GM23338 (cell line): ENCODE measurements around the gene TTC23. TPM values are rescaled to one million over a fixed set of nuclear protein-coding genes. Genes with fewer than 3 reads are reported as not detected.

Experiments used
- ATAC-seq: fragments of 200-7000 bp; cut with Tn5 transposase; 3 replicates; pipeline ENCODE4 v1.9.1; 2020
- DNase-seq: peaks from one replicate; pipeline ENCODE4 v3.0.0-alpha.2; 2015; ENCODE audit warnings: low spot score
- H2AFZ ChIP-seq: fragments of 200-600 bp; sonication (generic); 2 replicates; pipeline ENCODE4 v1.8.0; 2016; ENCODE audit warnings: antibody characterized with exemption, mild to moderate bottlenecking, moderate library complexity
- H3F3A ChIP-seq: fragments of 200-600 bp; sonication (generic); replicated peaks from 2 replicates; pipeline ENCODE4 v1.8.0; 2017; ENCODE audit warnings: antibody characterized with exemption, mixed run types, low read depth
- H3K27ac ChIP-seq: fragments of 200-600 bp; sonication (generic); 2 replicates; pipeline ENCODE4 v1.6.1; 2016; ENCODE audit warnings: low read depth
- H3K27me3 ChIP-seq: fragments of 200-600 bp; sonication (generic); 2 replicates; pipeline ENCODE4 v1.8.0; 2016; ENCODE audit warnings: mild to moderate bottlenecking, mixed run types, moderate library complexity; ENCODE audit not compliant: insufficient read depth
- H3K36me3 ChIP-seq: fragments of 200-600 bp; sonication (generic); 2 replicates; pipeline ENCODE4 v1.8.0; 2016; ENCODE audit warnings: mild to moderate bottlenecking; ENCODE audit not compliant: insufficient read depth
- H3K4me1 ChIP-seq: fragments of 200-600 bp; sonication (generic); 2 replicates; pipeline ENCODE4 v1.8.0; 2016; ENCODE audit warnings: mild to moderate bottlenecking, moderate library complexity; ENCODE audit not compliant: insufficient read depth
- H3K4me2 ChIP-seq: fragments of 200-600 bp; sonication (generic); 2 replicates; pipeline ENCODE4 v1.7.1; 2017; ENCODE audit warnings: mixed run types
- H3K4me3 ChIP-seq: fragments of 200-600 bp; sonication (generic); 2 replicates; pipeline ENCODE4 v1.6.1; 2016; ENCODE audit warnings: mixed run types
- H3K79me2 ChIP-seq: fragments of 200-600 bp; sonication (generic); replicated peaks from 2 replicates; pipeline ENCODE4 v1.8.0; 2017; ENCODE audit warnings: mild to moderate bottlenecking; ENCODE audit not compliant: insufficient read depth
- H3K9me2 ChIP-seq: fragments of 200-600 bp; sonication (generic); 2 replicates; pipeline ENCODE4 v1.8.0; 2017; ENCODE audit not compliant: insufficient read depth
- H4K20me1 ChIP-seq: fragments of 200-600 bp; sonication (generic); replicated peaks from 2 replicates; pipeline ENCODE4 v1.8.0; 2017; ENCODE audit warnings: mild to moderate bottlenecking; ENCODE audit not compliant: insufficient read depth
- H3K27ac Mint-ChIP-seq: 2 replicates; pipeline ENCODE4 v1.8.0; 2020; ENCODE audit warnings: inconsistent platforms, mild to moderate bottlenecking, moderate library complexity, mixed read lengths
- H3K27me3 Mint-ChIP-seq: 3 replicates; pipeline ENCODE4 v1.8.0; 2022; ENCODE audit warnings: low read depth, mild to moderate bottlenecking, moderate library complexity, mixed read lengths, inconsistent platforms; ENCODE audit not compliant: insufficient read depth, poor library complexity
- H3K36me3 Mint-ChIP-seq: 3 replicates; pipeline ENCODE4 v1.8.0; 2021; ENCODE audit warnings: low read depth, mild to moderate bottlenecking, inconsistent platforms, moderate library complexity, mixed read lengths
- H3K4me1 Mint-ChIP-seq: 3 replicates; pipeline ENCODE4 v1.8.0; 2020; ENCODE audit warnings: mild to moderate bottlenecking, inconsistent platforms, mixed read lengths
- H3K4me3 Mint-ChIP-seq: 3 replicates; pipeline ENCODE4 v1.8.0; 2021; ENCODE audit warnings: moderate library complexity, mild to moderate bottlenecking, inconsistent platforms, mixed read lengths
- H3K9me3 Mint-ChIP-seq: 3 replicates; pipeline ENCODE4 v1.8.0; 2020; ENCODE audit warnings: moderate library complexity, mild to moderate bottlenecking, inconsistent platforms, mixed read lengths
- EZH2 ChIP-seq: fragments of 200-600 bp; sonication (generic); IDR thresholded peaks from one replicate; pipeline ENCODE4 v1.8.0; 2017; ENCODE audit warnings: antibody characterized with exemption, mild to moderate bottlenecking, low read depth; ENCODE audit not compliant: unreplicated experiment
- EZH2phosphoT487 ChIP-seq: fragments of 200-600 bp; sonication (generic); IDR thresholded peaks from one replicate; pipeline ENCODE4 v1.8.1; 2018; ENCODE audit warnings: antibody characterized with exemption; ENCODE audit not compliant: unreplicated experiment
- JUNB ChIP-seq: IDR thresholded peaks from one replicate; pipeline ENCODE4 v1.6.1; 2016; ENCODE audit warnings: antibody characterized with exemption; ENCODE audit not compliant: unreplicated experiment
- STAT1 ChIP-seq: IDR thresholded peaks from one replicate; pipeline ENCODE4 v1.6.1; 2016; ENCODE audit warnings: antibody characterized with exemption; ENCODE audit not compliant: unreplicated experiment
- ZNF114 ChIP-seq: fragments of 250-450 bp; sonication (Bioruptor Pico); IDR thresholded peaks from 2 replicates; pipeline ENCODE4 v1.5.0; 2020; ENCODE audit warnings: mild to moderate bottlenecking, moderate library complexity
- polyA plus RNA-seq: library from polyadenylated mRNA; unstranded; fragments of >200 nt; fragmentation: Nextera tagmentation; extraction: Ambion mirVana; gene quantifications from 2 replicates; pipeline ENCODE4 v1.2.1, GENCODE V29; 2016
- total RNA-seq: library from RNA; depleted of rRNA; stranded (reverse); fragments of >200 nt; shearing (Covaris generic); gene quantifications from 2 replicates; pipeline ENCODE4 v1.2.3, GENCODE V29; 2014
- TF ChIP-seq, protein P1 (sequence below): fragments of 250-450 bp; sonication (Bioruptor Pico); IDR thresholded peaks from 2 replicates; pipeline ENCODE4 v1.5.0; 2020; ENCODE audit warnings: mild to moderate bottlenecking, moderate library complexity
- TF ChIP-seq, protein P2 (sequence below): IDR thresholded peaks from one replicate; pipeline ENCODE4 v1.6.1; 2018; ENCODE audit warnings: antibody characterized with exemption; ENCODE audit not compliant: unreplicated experiment
- TF ChIP-seq, protein P3 (sequence below), 2 experiments: fragments of 200-600 bp in 1 of 2; sonication (generic) in 1 of 2; conservative IDR thresholded peaks; 2 replicates each; pipeline versions ENCODE4 v1.5.1 to v1.6.1; 2016 to 2017; ENCODE audit warnings: antibody characterized with exemption in 2 of 2, low read depth in 2 of 2, mild to moderate bottlenecking in 2 of 2, moderate library complexity in 1 of 2

TTC23 gene
- total and polyA plus RNA-seq, 2 experiments from 2014 or later = 6.3 to 25.2 TPM

DNA sequence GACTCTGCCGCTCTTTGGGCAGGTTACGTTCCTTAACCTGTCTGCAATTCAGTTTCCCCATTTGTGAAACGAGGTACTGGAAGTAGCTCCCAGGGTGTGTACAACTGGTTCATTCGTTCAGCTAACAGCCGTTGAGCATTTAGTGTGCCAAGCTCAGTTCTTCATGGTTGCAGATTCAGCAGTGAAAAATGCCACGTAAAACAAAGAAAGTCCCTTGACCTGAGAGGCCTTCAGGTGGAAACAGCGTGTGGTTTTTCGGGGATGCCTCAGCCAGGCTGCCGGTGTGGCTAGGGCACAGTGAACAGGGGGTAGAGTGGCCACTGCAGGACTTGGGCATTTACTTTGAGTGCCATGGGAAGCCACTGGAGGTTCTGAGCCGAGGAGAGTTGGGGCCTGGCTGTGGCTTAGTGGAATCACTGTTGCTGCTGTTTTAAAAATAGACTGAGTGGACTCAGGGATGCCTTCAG lies 139.8 kb downstream of the TTC23 start (continued):
- TF ChIP-seq, protein P1, sequence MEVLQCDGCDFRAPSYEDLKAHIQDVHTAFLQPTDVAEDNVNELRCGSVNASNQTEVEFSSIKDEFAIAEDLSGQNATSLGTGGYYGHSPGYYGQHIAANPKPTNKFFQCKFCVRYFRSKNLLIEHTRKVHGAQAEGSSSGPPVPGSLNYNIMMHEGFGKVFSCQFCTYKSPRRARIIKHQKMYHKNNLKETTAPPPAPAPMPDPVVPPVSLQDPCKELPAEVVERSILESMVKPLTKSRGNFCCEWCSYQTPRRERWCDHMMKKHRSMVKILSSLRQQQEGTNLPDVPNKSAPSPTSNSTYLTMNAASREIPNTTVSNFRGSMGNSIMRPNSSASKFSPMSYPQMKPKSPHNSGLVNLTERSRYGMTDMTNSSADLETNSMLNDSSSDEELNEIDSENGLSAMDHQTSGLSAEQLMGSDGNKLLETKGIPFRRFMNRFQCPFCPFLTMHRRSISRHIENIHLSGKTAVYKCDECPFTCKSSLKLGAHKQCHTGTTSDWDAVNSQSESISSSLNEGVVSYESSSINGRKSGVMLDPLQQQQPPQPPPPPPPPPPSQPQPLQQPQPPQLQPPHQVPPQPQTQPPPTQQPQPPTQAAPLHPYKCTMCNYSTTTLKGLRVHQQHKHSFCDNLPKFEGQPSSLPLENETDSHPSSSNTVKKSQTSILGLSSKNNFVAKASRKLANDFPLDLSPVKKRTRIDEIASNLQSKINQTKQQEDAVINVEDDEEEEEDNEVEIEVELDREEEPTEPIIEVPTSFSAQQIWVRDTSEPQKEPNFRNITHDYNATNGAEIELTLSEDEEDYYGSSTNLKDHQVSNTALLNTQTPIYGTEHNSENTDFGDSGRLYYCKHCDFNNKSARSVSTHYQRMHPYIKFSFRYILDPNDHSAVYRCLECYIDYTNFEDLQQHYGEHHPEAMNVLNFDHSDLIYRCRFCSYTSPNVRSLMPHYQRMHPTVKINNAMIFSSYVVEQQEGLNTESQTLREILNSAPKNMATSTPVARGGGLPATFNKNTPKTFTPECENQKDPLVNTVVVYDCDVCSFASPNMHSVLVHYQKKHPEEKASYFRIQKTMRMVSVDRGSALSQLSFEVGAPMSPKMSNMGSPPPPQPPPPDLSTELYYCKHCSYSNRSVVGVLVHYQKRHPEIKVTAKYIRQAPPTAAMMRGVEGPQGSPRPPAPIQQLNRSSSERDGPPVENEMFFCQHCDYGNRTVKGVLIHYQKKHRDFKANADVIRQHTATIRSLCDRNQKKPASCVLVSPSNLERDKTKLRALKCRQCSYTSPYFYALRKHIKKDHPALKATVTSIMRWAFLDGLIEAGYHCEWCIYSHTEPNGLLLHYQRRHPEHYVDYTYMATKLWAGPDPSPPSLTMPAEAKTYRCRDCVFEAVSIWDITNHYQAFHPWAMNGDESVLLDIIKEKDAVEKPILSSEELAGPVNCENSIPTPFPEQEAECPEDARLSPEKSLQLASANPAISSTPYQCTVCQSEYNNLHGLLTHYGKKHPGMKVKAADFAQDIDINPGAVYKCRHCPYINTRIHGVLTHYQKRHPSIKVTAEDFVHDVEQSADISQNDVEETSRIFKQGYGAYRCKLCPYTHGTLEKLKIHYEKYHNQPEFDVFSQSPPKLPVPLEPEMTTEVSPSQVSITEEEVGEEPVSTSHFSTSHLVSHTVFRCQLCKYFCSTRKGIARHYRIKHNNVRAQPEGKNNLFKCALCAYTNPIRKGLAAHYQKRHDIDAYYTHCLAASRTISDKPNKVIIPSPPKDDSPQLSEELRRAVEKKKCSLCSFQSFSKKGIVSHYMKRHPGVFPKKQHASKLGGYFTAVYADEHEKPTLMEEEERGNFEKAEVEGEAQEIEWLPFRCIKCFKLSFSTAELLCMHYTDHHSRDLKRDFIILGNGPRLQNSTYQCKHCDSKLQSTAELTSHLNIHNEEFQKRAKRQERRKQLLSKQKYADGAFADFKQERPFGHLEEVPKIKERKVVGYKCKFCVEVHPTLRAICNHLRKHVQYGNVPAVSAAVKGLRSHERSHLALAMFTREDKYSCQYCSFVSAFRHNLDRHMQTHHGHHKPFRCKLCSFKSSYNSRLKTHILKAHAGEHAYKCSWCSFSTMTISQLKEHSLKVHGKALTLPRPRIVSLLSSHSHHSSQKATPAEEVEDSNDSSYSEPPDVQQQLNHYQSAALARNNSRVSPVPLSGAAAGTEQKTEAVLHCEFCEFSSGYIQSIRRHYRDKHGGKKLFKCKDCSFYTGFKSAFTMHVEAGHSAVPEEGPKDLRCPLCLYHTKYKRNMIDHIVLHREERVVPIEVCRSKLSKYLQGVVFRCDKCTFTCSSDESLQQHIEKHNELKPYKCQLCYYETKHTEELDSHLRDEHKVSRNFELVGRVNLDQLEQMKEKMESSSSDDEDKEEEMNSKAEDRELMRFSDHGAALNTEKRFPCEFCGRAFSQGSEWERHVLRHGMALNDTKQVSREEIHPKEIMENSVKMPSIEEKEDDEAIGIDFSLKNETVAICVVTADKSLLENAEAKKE = no peak
- TF ChIP-seq, protein P2, sequence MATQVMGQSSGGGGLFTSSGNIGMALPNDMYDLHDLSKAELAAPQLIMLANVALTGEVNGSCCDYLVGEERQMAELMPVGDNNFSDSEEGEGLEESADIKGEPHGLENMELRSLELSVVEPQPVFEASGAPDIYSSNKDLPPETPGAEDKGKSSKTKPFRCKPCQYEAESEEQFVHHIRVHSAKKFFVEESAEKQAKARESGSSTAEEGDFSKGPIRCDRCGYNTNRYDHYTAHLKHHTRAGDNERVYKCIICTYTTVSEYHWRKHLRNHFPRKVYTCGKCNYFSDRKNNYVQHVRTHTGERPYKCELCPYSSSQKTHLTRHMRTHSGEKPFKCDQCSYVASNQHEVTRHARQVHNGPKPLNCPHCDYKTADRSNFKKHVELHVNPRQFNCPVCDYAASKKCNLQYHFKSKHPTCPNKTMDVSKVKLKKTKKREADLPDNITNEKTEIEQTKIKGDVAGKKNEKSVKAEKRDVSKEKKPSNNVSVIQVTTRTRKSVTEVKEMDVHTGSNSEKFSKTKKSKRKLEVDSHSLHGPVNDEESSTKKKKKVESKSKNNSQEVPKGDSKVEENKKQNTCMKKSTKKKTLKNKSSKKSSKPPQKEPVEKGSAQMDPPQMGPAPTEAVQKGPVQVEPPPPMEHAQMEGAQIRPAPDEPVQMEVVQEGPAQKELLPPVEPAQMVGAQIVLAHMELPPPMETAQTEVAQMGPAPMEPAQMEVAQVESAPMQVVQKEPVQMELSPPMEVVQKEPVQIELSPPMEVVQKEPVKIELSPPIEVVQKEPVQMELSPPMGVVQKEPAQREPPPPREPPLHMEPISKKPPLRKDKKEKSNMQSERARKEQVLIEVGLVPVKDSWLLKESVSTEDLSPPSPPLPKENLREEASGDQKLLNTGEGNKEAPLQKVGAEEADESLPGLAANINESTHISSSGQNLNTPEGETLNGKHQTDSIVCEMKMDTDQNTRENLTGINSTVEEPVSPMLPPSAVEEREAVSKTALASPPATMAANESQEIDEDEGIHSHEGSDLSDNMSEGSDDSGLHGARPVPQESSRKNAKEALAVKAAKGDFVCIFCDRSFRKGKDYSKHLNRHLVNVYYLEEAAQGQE = no peak

DNA sequence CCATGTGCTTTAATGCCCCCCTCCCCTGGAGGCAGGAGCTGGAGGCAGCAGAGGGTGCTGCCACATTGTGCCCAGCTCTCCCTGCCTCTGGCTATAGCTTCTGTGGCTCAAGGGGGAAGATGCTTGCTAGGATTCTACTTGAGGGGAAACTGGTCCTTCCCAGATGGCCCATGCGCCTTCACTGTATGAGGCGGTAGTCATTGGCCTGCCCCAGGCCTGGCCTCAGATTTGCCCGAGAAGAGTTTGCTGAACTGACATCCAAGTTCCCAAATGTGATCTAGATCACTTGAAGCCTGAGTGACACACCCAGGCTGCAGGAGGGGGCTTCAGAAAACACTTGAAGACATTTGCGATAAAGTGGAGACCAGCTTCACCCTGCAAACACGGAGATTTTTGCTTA lies 140.4 kb downstream of the TTC23 start:
- H4K20me1 ChIP-seq = peaks cover 5% of the 10 kb centered on the region; the same call in 1 of the 2 replicates
- no peak overlapping the region for H3K4me3 Mint-ChIP-seq
- H3K36me3 Mint-ChIP-seq = no peaks in the 10 kb centered on the region; the same call in 2 of the 3 replicates
- H3K79me2 ChIP-seq = no peaks in the 10 kb centered on the region
- H3K4me2 ChIP-seq = no peak overlapping the region
- H3K4me1 Mint-ChIP-seq = peaks cover 5% of the 10 kb centered on the region; the same call in 2 of the 3 replicates
- H3K4me1 ChIP-seq = no peaks in the 10 kb centered on the region
- H3K9me2 ChIP-seq = no peaks in the 10 kb centered on the region
- peaks cover 34% of the 10 kb centered on the region for H3K27me3 Mint-ChIP-seq
- peaks cover 34% of the 10 kb centered on the region for H3K27me3 ChIP-seq
- ATAC-seq = no peak
- no peaks in the 10 kb centered on the region; the same call in 2 of the 3 replicates for H3K9me3 Mint-ChIP-seq
- no peak overlapping the region for H2AFZ ChIP-seq
- no peaks in the 10 kb centered on the region for H3K36me3 ChIP-seq
- no peak overlapping the region for H3K27ac ChIP-seq
- H3F3A ChIP-seq = 0 out of 2 replicates have a peak, but pooled peaks cover 9% of the 10 kb centered on the region
- H3K27ac Mint-ChIP-seq = no peak overlapping the region
- no peak overlapping the region for H3K4me3 ChIP-seq
- no peak for DNase-seq
- TF ChIP-seq EZH2phosphoT487 (no peak), EZH2 (no peak), ZNF114 (CRISPR knock-in tag) (no peak), STAT1 (no peak), JUNB (no peak)
- TF ChIP-seq, protein P3, sequence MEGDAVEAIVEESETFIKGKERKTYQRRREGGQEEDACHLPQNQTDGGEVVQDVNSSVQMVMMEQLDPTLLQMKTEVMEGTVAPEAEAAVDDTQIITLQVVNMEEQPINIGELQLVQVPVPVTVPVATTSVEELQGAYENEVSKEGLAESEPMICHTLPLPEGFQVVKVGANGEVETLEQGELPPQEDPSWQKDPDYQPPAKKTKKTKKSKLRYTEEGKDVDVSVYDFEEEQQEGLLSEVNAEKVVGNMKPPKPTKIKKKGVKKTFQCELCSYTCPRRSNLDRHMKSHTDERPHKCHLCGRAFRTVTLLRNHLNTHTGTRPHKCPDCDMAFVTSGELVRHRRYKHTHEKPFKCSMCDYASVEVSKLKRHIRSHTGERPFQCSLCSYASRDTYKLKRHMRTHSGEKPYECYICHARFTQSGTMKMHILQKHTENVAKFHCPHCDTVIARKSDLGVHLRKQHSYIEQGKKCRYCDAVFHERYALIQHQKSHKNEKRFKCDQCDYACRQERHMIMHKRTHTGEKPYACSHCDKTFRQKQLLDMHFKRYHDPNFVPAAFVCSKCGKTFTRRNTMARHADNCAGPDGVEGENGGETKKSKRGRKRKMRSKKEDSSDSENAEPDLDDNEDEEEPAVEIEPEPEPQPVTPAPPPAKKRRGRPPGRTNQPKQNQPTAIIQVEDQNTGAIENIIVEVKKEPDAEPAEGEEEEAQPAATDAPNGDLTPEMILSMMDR (conservative IDR thresholded peaks at IDR 0.05; ENCODE audit: low read depth in 2 of 2) = no peak
- TF ChIP-seq, protein P2 = no peak
